Neural cell (in vitro differentiated cells): ENCODE measurements around the gene PNKD. TPM values are rescaled to one million over a fixed set of nuclear protein-coding genes. Genes with fewer than 3 reads are reported as not detected.

Experiments used
- H2AFZ ChIP-seq: fragments of 200-600, 300-800 bp; sonication (generic), shearing (Covaris generic); 2 replicates; pipeline ENCODE4 v1.6.0; 2014; ENCODE audit warnings: low read depth, mild to moderate bottlenecking, antibody characterized with exemption, low read length, moderate library complexity
- H3F3A ChIP-seq: fragments of 200-600 bp; shearing (Covaris generic); 2 replicates; pipeline ENCODE4 v1.6.1; 2016; ENCODE audit warnings: mild to moderate bottlenecking, moderate library complexity, mixed read lengths, antibody characterized with exemption, low read length; ENCODE audit not compliant: insufficient read depth, poor library complexity, severe bottlenecking
- H3K27ac ChIP-seq: fragments of 200-600, 300-800 bp; sonication (generic), shearing (Covaris generic); 2 replicates; pipeline ENCODE4 v1.5.1; 2014; ENCODE audit warnings: mild to moderate bottlenecking, low read length, moderate library complexity
- H3K27me3 ChIP-seq: fragments of 300-800, 200-600 bp; sonication (generic), shearing (Covaris generic); 2 replicates; pipeline ENCODE4 v1.6.0; 2014; ENCODE audit warnings: mild to moderate bottlenecking, low read depth, low read length, moderate library complexity; ENCODE audit not compliant: insufficient read depth
- H3K36me3 ChIP-seq: fragments of 300-800, 200-600 bp; sonication (generic), shearing (Covaris generic); 2 replicates; pipeline ENCODE4 v1.5.1; 2014; ENCODE audit warnings: mild to moderate bottlenecking, antibody characterized with exemption, low read length, moderate library complexity; ENCODE audit not compliant: insufficient read depth
- H3K4me2 ChIP-seq: fragments of 300-800, 200-600 bp; sonication (generic), shearing (Covaris generic); 2 replicates; pipeline ENCODE4 v1.6.0; 2014; ENCODE audit warnings: mild to moderate bottlenecking, low read length
- H3K4me3 ChIP-seq: fragments of 300-800, 200-600 bp; sonication (generic), shearing (Covaris generic); 2 replicates; pipeline ENCODE4 v1.5.1; 2014; ENCODE audit warnings: mild to moderate bottlenecking, low read length, moderate library complexity
- H3K79me2 ChIP-seq: fragments of 200-600 bp; shearing (Covaris generic); replicated peaks from 2 replicates; pipeline ENCODE4 v1.6.0; 2014; ENCODE audit warnings: mild to moderate bottlenecking, low read length, moderate library complexity; ENCODE audit not compliant: insufficient read depth
- H3K9ac ChIP-seq: fragments of 300-800, 200-600 bp; sonication (generic), shearing (Covaris generic); 2 replicates; pipeline ENCODE4 v1.6.1; 2016; ENCODE audit warnings: mild to moderate bottlenecking, low read length, mixed read lengths
- H3K9me2 ChIP-seq: fragments of 200-600 bp; shearing (Covaris generic); 2 replicates; pipeline ENCODE4 v1.6.1; 2016; ENCODE audit warnings: mild to moderate bottlenecking, low read length, mixed read lengths; ENCODE audit not compliant: insufficient read depth
- H3K9me3 ChIP-seq: fragments of 200-600, 300-800 bp; sonication (generic), shearing (Covaris generic); 2 replicates; pipeline ENCODE4 v1.6.1; 2016; ENCODE audit warnings: mild to moderate bottlenecking, mixed run types, low read length, moderate library complexity, mixed read lengths
- H4K20me1 ChIP-seq: fragments of 200-600 bp; shearing (Covaris generic); 2 replicates; pipeline ENCODE4 v1.6.1; 2016; ENCODE audit warnings: mild to moderate bottlenecking, mixed run types; ENCODE audit not compliant: insufficient read depth
- EP300 ChIP-seq: fragments of 450-650 bp; conservative IDR thresholded peaks from 2 replicates; pipeline ENCODE4 v1.6.1; 2014; ENCODE audit warnings: antibody characterized with exemption, mild to moderate bottlenecking, moderate library complexity; ENCODE audit not compliant: poor library complexity, severe bottlenecking
- EZH2 ChIP-seq: fragments of 200-600, 300-800 bp; shearing (Covaris generic), sonication (generic); IDR thresholded peaks from 2 replicates; pipeline ENCODE4 v1.6.1; 2014; ENCODE audit warnings: antibody characterized with exemption, low read length, borderline replicate concordance, mild to moderate bottlenecking; ENCODE audit not compliant: insufficient read depth, poor library complexity, severe bottlenecking
- MXI1 ChIP-seq: fragments of 450-650 bp; conservative IDR thresholded peaks from 2 replicates; pipeline ENCODE4 v1.6.1; 2014; ENCODE audit warnings: antibody characterized with exemption, mild to moderate bottlenecking; ENCODE audit not compliant: poor library complexity, severe bottlenecking
- POLR2AphosphoS5 ChIP-seq: IDR thresholded peaks from 2 replicates; pipeline ENCODE4 v1.6.1; 2012
- RAD21 ChIP-seq: fragments of 450-650 bp; conservative IDR thresholded peaks from 2 replicates; pipeline ENCODE4 v1.6.1; 2014; ENCODE audit warnings: antibody characterized with exemption, mild to moderate bottlenecking, moderate library complexity
- SMC3 ChIP-seq: fragments of 450-650 bp; conservative IDR thresholded peaks from 2 replicates; pipeline ENCODE4 v1.6.1; 2014; ENCODE audit warnings: antibody characterized with exemption, mild to moderate bottlenecking, moderate library complexity; ENCODE audit not compliant: poor library complexity
- TAF1 ChIP-seq: IDR thresholded peaks from 2 replicates; pipeline ENCODE4 v1.6.1; 2012; ENCODE audit warnings: low read depth
- polyA plus RNA-seq: library from polyadenylated mRNA; depleted of rRNA; stranded (reverse); fragments of >200 nt; gene quantifications from 2 replicates; pipeline ENCODE4 v1.2.3, GENCODE V29; 2014
- TF ChIP-seq, protein P1 (sequence below): IDR thresholded peaks from 2 replicates; pipeline ENCODE4 v1.6.1; 2012; ENCODE audit warnings: borderline replicate concordance
- TF ChIP-seq, protein P2 (sequence below): fragments of 450-650 bp; IDR thresholded peaks from 2 replicates; pipeline ENCODE4 v1.5.1; 2014; ENCODE audit warnings: antibody characterized with exemption, mild to moderate bottlenecking, moderate library complexity; ENCODE audit not compliant: poor library complexity, severe bottlenecking

Gene PNKD
- polyA plus RNA-seq, 1 donor from 2014 or later, result 59.7 TPM

DNA sequence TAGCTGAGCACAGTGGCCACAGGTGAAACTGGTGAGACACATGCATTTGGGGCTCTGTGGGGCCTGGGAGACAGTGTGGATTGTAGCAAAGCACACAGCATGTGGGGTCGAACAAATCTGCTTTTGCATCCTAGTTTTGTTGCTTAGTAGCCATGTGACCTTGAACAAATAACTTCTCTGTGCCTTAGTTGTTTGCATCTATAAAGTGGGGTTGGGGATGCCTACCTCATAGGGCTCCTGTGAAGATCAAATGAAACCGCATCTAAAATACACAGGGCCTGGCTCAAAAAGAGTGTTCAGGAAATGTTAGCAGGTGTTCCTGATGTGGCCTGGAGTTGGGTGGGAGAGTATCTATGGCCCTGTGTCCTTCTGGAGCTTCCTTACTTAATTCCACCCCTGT is 56.0 kb downstream of the PNKD start:
- no peaks in the 10 kb centered on the region for H3K27me3 ChIP-seq
- H4K20me1 ChIP-seq, result no peaks in the 10 kb centered on the region
- no peak overlapping the region for H3K4me2 ChIP-seq
- no peak overlapping the region for H3K9ac ChIP-seq
- no peak overlapping the region for H2AFZ ChIP-seq
- TF ChIP-seq EP300 (no peak), SMC3 (no peak), MXI1 (no peak), RAD21 (no peak), TAF1 (no peak), POLR2AphosphoS5 (no peak), EZH2 (no peak)
- TF ChIP-seq, protein P1, sequence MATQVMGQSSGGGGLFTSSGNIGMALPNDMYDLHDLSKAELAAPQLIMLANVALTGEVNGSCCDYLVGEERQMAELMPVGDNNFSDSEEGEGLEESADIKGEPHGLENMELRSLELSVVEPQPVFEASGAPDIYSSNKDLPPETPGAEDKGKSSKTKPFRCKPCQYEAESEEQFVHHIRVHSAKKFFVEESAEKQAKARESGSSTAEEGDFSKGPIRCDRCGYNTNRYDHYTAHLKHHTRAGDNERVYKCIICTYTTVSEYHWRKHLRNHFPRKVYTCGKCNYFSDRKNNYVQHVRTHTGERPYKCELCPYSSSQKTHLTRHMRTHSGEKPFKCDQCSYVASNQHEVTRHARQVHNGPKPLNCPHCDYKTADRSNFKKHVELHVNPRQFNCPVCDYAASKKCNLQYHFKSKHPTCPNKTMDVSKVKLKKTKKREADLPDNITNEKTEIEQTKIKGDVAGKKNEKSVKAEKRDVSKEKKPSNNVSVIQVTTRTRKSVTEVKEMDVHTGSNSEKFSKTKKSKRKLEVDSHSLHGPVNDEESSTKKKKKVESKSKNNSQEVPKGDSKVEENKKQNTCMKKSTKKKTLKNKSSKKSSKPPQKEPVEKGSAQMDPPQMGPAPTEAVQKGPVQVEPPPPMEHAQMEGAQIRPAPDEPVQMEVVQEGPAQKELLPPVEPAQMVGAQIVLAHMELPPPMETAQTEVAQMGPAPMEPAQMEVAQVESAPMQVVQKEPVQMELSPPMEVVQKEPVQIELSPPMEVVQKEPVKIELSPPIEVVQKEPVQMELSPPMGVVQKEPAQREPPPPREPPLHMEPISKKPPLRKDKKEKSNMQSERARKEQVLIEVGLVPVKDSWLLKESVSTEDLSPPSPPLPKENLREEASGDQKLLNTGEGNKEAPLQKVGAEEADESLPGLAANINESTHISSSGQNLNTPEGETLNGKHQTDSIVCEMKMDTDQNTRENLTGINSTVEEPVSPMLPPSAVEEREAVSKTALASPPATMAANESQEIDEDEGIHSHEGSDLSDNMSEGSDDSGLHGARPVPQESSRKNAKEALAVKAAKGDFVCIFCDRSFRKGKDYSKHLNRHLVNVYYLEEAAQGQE, result no peak
- TF ChIP-seq, protein P2, sequence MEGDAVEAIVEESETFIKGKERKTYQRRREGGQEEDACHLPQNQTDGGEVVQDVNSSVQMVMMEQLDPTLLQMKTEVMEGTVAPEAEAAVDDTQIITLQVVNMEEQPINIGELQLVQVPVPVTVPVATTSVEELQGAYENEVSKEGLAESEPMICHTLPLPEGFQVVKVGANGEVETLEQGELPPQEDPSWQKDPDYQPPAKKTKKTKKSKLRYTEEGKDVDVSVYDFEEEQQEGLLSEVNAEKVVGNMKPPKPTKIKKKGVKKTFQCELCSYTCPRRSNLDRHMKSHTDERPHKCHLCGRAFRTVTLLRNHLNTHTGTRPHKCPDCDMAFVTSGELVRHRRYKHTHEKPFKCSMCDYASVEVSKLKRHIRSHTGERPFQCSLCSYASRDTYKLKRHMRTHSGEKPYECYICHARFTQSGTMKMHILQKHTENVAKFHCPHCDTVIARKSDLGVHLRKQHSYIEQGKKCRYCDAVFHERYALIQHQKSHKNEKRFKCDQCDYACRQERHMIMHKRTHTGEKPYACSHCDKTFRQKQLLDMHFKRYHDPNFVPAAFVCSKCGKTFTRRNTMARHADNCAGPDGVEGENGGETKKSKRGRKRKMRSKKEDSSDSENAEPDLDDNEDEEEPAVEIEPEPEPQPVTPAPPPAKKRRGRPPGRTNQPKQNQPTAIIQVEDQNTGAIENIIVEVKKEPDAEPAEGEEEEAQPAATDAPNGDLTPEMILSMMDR, result no peak
- H3F3A ChIP-seq, result no peaks in the 10 kb centered on the region
- H3K79me2 ChIP-seq, result no peaks in the 10 kb centered on the region
- no peaks in the 10 kb centered on the region for H3K36me3 ChIP-seq
- H3K4me3 ChIP-seq, result no peak overlapping the region
- no peaks in the 10 kb centered on the region for H3K9me3 ChIP-seq
- no peak overlapping the region for H3K27ac ChIP-seq
- H3K9me2 ChIP-seq, result no peaks in the 10 kb centered on the region

DNA sequence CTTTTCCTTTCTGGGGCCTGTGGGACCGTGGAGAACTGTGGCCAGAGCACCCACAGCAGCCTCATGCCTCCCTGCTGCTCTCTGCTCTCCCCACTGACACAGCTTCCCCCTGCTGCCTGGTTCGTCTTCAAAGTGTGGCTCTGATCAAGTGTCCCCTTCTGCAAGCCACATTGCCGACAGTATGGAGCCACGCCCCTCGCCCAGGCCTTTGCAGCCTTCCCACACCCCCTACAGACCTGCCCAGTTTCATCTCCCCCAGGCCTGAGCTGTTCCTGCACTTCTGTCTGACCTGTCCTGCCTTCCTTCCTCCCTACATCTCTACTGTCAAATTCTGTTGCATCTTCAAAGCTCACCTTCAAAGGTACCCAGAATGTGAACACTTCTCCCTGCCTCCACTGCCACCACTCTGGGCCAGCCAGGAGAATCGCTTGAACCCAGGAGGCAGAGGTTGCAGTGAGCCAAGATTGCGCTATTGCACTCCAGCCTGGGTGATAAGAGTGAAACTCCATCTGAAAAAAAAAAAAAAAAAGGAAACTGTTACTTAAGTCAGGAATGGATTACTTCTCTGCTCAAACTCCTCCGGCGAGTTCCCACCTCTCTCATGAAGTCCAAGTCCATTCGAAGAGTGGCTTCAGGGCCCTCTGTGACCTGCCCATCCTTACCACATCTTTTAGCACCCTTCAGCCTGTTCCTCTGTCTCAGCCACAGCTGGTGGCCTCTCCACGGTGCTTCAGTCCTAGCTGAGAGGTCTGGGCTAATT is 57.3 kb downstream of the PNKD start:
- H3K27ac ChIP-seq, result no peak overlapping the region
- H3K9me2 ChIP-seq, result no peaks in the 10 kb centered on the region
- H3K4me3 ChIP-seq, result no peak overlapping the region
- H4K20me1 ChIP-seq, result no peaks in the 10 kb centered on the region
- H3K36me3 ChIP-seq, result no peaks in the 10 kb centered on the region
- no peak overlapping the region for H2AFZ ChIP-seq
- no peaks in the 10 kb centered on the region for H3F3A ChIP-seq
- TF ChIP-seq, protein P1, result no peak
- TF ChIP-seq RAD21, result no peak
- TF ChIP-seq MXI1, result no peak
- TF ChIP-seq EP300, result no peak
- TF ChIP-seq SMC3, result no peak
- no peak for TF ChIP-seq POLR2AphosphoS5
- TF ChIP-seq, protein P2, result no peak
- TF ChIP-seq TAF1, result no peak
- no peak for TF ChIP-seq EZH2
- no peaks in the 10 kb centered on the region for H3K27me3 ChIP-seq
- no peak overlapping the region for H3K9ac ChIP-seq
- H3K4me2 ChIP-seq, result no peak overlapping the region
- no peaks in the 10 kb centered on the region for H3K79me2 ChIP-seq
- H3K9me3 ChIP-seq, result no peaks in the 10 kb centered on the region
